ENCODE data around the gene UBXN2A. TPM values are rescaled to one million over a fixed set of nuclear protein-coding genes. Genes with fewer than 3 reads are reported as not detected.
A peak's percentile ranks its signal among the peaks of the same experiment; 100 is the strongest.

UBXN2A gene
- total RNA-seq, 1 donor, result 10.9 TPM

- Histone ChIP-seq H3K36me3 (ENCODE audit: insufficient read depth, low read length) (no peaks in the 10 kb centered on the region), H3K4me2 (ENCODE audit: insufficient read depth, low read length) (no peak overlapping the region), H3K4me3 (ENCODE audit: insufficient read depth, low read length) (no peak overlapping the region), H3K9me3 (ENCODE audit: low read depth, low read length) (no peaks in the 10 kb centered on the region), H3K27ac (ENCODE audit: low read depth, low read length) (peak overlapping the region; percentile 30), H3K4me1 (ENCODE audit: insufficient read depth, low read length) (peaks cover 35% of the 10 kb centered on the region), H3K79me2 (ENCODE audit: insufficient read depth, low read length) (peaks cover 64% of the 10 kb centered on the region), H2AFZ (ENCODE audit: low read length) (no peak overlapping the region), H3K27me3 (ENCODE audit: insufficient read depth, low read length) (no peaks in the 10 kb centered on the region), H4K20me1 (ENCODE audit: insufficient read depth, low read length) (peaks cover 13% of the 10 kb centered on the region)
- DNase-seq (ENCODE audit: insufficient read length, low spot score, missing footprints), result peak; percentile 29
- no peak for TF ChIP-seq CTCF (IDR thresholded peaks at IDR 0.05; ENCODE audit: extremely low read depth, low read depth, low read length)
These were observed 38.1 kb upstream of the UBXN2A start for GRCh38 chr2:23901966-23902846.

GRCh38 chr2:23903034-23903433 lies 37.2 kb upstream of the UBXN2A start:
- no peak for TF ChIP-seq CTCF (IDR thresholded peaks at IDR 0.05; ENCODE audit: extremely low read depth, low read depth, low read length)

GRCh38 chr2:23904215-23904614 lies 36.0 kb upstream of the UBXN2A start:
- Histone ChIP-seq H3K79me2 (ENCODE audit: insufficient read depth, low read length) (peaks cover 47% of the 10 kb centered on the region), H3K4me3 (ENCODE audit: insufficient read depth, low read length) (no peak overlapping the region), H3K27me3 (ENCODE audit: insufficient read depth, low read length) (no peaks in the 10 kb centered on the region), H3K36me3 (ENCODE audit: insufficient read depth, low read length) (no peaks in the 10 kb centered on the region), H2AFZ (ENCODE audit: low read length) (no peak overlapping the region), H3K4me2 (ENCODE audit: insufficient read depth, low read length) (peak overlapping the region; percentile 31), H3K4me1 (ENCODE audit: insufficient read depth, low read length) (peaks cover 35% of the 10 kb centered on the region), H3K9me3 (ENCODE audit: low read depth, low read length) (no peaks in the 10 kb centered on the region), H3K27ac (ENCODE audit: low read depth, low read length) (no peak overlapping the region), H4K20me1 (ENCODE audit: insufficient read depth, low read length) (peaks cover 8% of the 10 kb centered on the region)
- no peak for TF ChIP-seq CTCF (IDR thresholded peaks at IDR 0.05; ENCODE audit: extremely low read depth, low read depth, low read length)
- no peak for DNase-seq (ENCODE audit: insufficient read length, low spot score, missing footprints)

More at GRCh38 chr2:23903034-23903433, 37.2 kb upstream of the UBXN2A start:
- peaks cover 56% of the 10 kb centered on the region for H3K79me2 ChIP-seq (ENCODE audit: insufficient read depth, low read length)
- H3K4me2 ChIP-seq (ENCODE audit: insufficient read depth, low read length), result no peak overlapping the region
- H3K4me3 ChIP-seq (ENCODE audit: insufficient read depth, low read length), result no peak overlapping the region
- no peak overlapping the region for H3K27ac ChIP-seq (ENCODE audit: low read depth, low read length)
- H4K20me1 ChIP-seq (ENCODE audit: insufficient read depth, low read length), result peaks cover 12% of the 10 kb centered on the region
- H3K9me3 ChIP-seq (ENCODE audit: low read depth, low read length), result no peaks in the 10 kb centered on the region
- H3K36me3 ChIP-seq (ENCODE audit: insufficient read depth, low read length), result no peaks in the 10 kb centered on the region
- H3K27me3 ChIP-seq (ENCODE audit: insufficient read depth, low read length), result no peaks in the 10 kb centered on the region
- no peak overlapping the region for H2AFZ ChIP-seq (ENCODE audit: low read length)
- no peak for DNase-seq (ENCODE audit: insufficient read length, low spot score, missing footprints)
- peaks cover 35% of the 10 kb centered on the region for H3K4me1 ChIP-seq (ENCODE audit: insufficient read depth, low read length)

GRCh38 chr2:23904692-23905091 lies 35.6 kb upstream of the UBXN2A start:
- Histone ChIP-seq H3K79me2 (ENCODE audit: insufficient read depth, low read length) (peaks cover 46% of the 10 kb centered on the region), H3K27me3 (ENCODE audit: insufficient read depth, low read length) (no peaks in the 10 kb centered on the region), H3K4me2 (ENCODE audit: insufficient read depth, low read length) (peak overlapping the region; percentile 31), H3K4me1 (ENCODE audit: insufficient read depth, low read length) (peaks cover 35% of the 10 kb centered on the region), H4K20me1 (ENCODE audit: insufficient read depth, low read length) (peaks cover 11% of the 10 kb centered on the region), H3K4me3 (ENCODE audit: insufficient read depth, low read length) (no peak overlapping the region), H2AFZ (ENCODE audit: low read length) (no peak overlapping the region), H3K27ac (ENCODE audit: low read depth, low read length) (peak overlapping the region; percentile 40), H3K9me3 (ENCODE audit: low read depth, low read length) (no peaks in the 10 kb centered on the region), H3K36me3 (ENCODE audit: insufficient read depth, low read length) (no peaks in the 10 kb centered on the region)
- no peak for DNase-seq (ENCODE audit: insufficient read length, low spot score, missing footprints)
- TF ChIP-seq CTCF (IDR thresholded peaks at IDR 0.05; ENCODE audit: extremely low read depth, low read depth, low read length), result no peak
